Measurements from ENCODE around the gene UTP25.
A peak's percentile ranks its signal among the peaks of the same experiment; 100 is the strongest.

UTP25 gene

GRCh38 chr1:209825591-209826434 is 2.0 kb upstream of the UTP25 start:
- TF ChIP-seq CTCF (IDR thresholded peaks at IDR 0.05; ENCODE audit: low read depth, low read length): no peak
- no peak for DNase-seq (ENCODE audit: low read depth, low spot score)
- H3K4me3 ChIP-seq (ENCODE audit: low read depth, low read length): no peak overlapping the region
- in situ Hi-C loops (cut with HindIII; ENCODE audit: low sequenced_read_pairs): no loop called here

GRCh38 chr1:209829716-209830115 is 1.9 kb downstream of the UTP25 start:
- no peak overlapping the region for H3K4me3 ChIP-seq (ENCODE audit: low read depth, low read length)
- in situ Hi-C loops (cut with HindIII; ENCODE audit: low sequenced_read_pairs): no loop called here
- no peak for DNase-seq (ENCODE audit: low read depth, low spot score)
- no peak for TF ChIP-seq CTCF (IDR thresholded peaks at IDR 0.05; ENCODE audit: low read depth, low read length)

DNA sequence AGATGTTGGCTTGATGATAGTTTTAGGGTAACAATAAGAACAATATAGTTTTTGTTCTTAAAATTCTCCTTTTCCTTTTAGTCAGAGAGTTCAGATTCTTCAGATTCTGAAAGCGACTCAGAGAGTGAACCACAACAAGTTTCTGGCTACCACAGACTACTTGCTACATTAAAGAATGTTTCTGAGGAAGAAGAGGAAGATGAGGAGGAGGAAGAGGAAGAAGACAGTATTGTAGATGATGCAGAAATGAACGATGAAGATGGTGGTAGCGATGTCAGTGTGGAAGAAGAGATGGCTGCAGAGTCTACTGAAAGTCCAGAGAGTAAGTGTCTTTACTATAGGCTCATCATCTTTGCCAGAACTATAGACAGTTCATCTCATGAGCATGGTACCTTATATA is 3.0 kb downstream of the UTP25 start:
- no peak for DNase-seq (ENCODE audit: low read depth, low spot score)
- no peak overlapping the region for H3K4me3 ChIP-seq (ENCODE audit: low read depth, low read length)
- TF ChIP-seq CTCF (IDR thresholded peaks at IDR 0.05; ENCODE audit: low read depth, low read length): no peak
- in situ Hi-C loops (cut with HindIII; ENCODE audit: low sequenced_read_pairs): no loop called here

DNA sequence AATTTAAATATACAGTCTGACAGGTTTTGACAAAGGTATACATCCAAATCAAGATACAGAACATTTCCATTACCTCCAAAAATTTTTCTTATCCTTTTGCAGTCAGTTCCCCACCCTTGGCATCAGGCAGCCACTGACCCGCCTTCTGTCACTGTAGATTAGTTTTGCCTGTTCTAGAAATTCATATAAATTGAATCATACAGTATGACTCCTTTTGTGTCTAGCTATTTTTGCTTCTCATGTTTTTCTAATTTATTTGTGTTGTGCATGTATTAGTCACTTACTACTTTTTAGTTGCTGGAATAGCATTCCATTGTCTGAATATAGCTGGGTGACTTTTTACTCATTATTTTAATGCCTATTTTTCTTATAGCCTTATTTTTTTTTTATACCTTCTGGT is 3.8 kb downstream of the UTP25 start:
- in situ Hi-C loops (cut with HindIII; ENCODE audit: low sequenced_read_pairs): no loop called here
- H3K4me3 ChIP-seq (ENCODE audit: low read depth, low read length): no peak overlapping the region
- no peak for DNase-seq (ENCODE audit: low read depth, low spot score)
- TF ChIP-seq CTCF (IDR thresholded peaks at IDR 0.05; ENCODE audit: low read depth, low read length): no peak

DNA sequence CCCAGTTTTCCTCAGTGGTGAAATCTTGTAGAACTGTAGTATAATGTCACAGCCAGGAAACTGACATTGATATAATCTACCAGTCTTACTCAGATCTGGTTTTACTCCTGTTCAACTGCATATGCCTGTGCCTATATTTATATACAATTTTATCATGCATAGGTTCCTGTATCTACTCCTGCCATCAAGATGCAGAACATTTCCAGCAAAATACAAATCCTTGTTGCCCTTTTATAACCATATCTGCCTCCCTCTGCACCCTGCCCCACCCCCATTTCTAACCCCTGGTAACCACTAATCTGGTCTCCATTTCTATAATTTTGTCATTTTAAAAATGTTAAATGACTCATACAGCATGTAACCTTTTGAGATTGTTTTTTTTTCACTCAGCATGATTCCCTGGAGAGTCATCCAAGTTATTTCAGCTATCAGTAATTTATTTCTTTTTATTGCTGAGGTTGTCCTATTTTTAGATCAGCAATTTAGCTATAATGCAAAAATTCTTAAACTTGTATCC is 8.1 kb downstream of the UTP25 start:
- peak; percentile 75 for DNase-seq (ENCODE audit: low read depth, low spot score)
- in situ Hi-C loops (cut with HindIII; ENCODE audit: low sequenced_read_pairs): no loop called here

GRCh38 chr1:209837671-209838070 is 9.9 kb downstream of the UTP25 start:
- DNase-seq (ENCODE audit: low read depth, low spot score): no peak
- in situ Hi-C loops (cut with HindIII; ENCODE audit: low sequenced_read_pairs): no loop called here
- H3K4me3 ChIP-seq (ENCODE audit: low read depth, low read length): no peak overlapping the region
- no peak for TF ChIP-seq CTCF (IDR thresholded peaks at IDR 0.05; ENCODE audit: low read depth, low read length)

More for the DNA sequence above, 8.1 kb downstream of the UTP25 start:
- TF ChIP-seq CTCF (IDR thresholded peaks at IDR 0.05; ENCODE audit: low read depth, low read length): no peak
- no peak overlapping the region for H3K4me3 ChIP-seq (ENCODE audit: low read depth, low read length)
